ENCODE data around the gene ARPP21.

DNA sequence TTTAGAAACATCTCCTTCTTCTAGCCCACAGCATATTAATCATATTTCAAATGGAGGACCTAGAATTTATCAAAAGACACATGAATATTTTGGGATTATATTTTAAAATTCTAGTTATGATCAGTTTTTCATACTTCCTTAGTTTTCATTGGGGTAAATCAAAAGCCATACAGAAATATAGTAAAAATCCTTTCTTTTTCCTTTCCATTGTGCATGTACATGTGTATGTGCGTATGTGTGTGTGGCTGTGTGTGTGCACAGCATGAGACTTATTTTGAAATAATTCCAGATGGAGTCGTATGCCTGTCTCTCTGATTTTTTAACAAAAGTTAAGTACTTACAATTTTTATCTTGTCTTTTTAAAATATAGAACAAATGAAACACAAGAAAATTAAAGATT is 94.5 kb downstream of the ARPP21 start:
- no peak for TF ChIP-seq EZH2 (IDR thresholded peaks at IDR 0.05; ENCODE audit: low read length)
- TF ChIP-seq, protein P1, sequence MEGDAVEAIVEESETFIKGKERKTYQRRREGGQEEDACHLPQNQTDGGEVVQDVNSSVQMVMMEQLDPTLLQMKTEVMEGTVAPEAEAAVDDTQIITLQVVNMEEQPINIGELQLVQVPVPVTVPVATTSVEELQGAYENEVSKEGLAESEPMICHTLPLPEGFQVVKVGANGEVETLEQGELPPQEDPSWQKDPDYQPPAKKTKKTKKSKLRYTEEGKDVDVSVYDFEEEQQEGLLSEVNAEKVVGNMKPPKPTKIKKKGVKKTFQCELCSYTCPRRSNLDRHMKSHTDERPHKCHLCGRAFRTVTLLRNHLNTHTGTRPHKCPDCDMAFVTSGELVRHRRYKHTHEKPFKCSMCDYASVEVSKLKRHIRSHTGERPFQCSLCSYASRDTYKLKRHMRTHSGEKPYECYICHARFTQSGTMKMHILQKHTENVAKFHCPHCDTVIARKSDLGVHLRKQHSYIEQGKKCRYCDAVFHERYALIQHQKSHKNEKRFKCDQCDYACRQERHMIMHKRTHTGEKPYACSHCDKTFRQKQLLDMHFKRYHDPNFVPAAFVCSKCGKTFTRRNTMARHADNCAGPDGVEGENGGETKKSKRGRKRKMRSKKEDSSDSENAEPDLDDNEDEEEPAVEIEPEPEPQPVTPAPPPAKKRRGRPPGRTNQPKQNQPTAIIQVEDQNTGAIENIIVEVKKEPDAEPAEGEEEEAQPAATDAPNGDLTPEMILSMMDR (optimal IDR thresholded peaks at IDR 0.05 in 1 of 3, IDR thresholded peaks at IDR 0.05 in 1 of 3, conservative IDR thresholded peaks at IDR 0.05 in 1 of 3; ENCODE audit: extremely low read depth in 1 of 3, insufficient read depth in 2 of 3, low read length in 3 of 3), result no peak
